ENCODE results near the gene KMT5B.

DNA sequence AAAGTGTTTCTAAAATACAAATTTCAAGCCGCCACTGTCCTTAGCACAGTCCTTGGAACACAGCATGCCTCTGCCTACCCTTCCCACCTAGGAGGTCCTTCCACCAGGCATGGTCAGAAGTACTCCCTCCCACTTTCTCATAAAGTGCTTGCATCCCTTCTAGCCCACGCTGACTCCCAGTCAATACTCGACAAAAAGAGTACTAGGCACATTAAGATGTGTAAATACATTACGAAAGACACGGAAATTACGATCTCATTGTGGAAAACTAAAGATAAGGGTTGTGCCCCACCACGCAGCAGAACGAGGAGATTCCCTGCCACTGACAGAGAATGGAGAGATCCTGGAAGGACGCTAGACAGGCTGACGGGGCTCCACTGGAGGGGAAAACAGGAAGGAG, 105.4 kb downstream of the KMT5B start:
- TF ChIP-seq, protein P1, sequence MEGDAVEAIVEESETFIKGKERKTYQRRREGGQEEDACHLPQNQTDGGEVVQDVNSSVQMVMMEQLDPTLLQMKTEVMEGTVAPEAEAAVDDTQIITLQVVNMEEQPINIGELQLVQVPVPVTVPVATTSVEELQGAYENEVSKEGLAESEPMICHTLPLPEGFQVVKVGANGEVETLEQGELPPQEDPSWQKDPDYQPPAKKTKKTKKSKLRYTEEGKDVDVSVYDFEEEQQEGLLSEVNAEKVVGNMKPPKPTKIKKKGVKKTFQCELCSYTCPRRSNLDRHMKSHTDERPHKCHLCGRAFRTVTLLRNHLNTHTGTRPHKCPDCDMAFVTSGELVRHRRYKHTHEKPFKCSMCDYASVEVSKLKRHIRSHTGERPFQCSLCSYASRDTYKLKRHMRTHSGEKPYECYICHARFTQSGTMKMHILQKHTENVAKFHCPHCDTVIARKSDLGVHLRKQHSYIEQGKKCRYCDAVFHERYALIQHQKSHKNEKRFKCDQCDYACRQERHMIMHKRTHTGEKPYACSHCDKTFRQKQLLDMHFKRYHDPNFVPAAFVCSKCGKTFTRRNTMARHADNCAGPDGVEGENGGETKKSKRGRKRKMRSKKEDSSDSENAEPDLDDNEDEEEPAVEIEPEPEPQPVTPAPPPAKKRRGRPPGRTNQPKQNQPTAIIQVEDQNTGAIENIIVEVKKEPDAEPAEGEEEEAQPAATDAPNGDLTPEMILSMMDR (IDR thresholded peaks at IDR 0.05), result no peak
- TF ChIP-seq POLR2A (IDR thresholded peaks at IDR 0.05), result peak in 2 of 3 donors; percentile 19 to 22

Measured in body of pancreas (tissue), 4 donors.